Activated naive CD8-positive, alpha-beta T cell treated with anti-CD3 and anti-CD28 coated beads, Interleukin-2, amount 10 ng/mL, durations not matched to agents 7 days and 5 days (primary cell): ENCODE measurements around the gene DDX24. TPM values are rescaled to one million over a fixed set of nuclear protein-coding genes. Genes with fewer than 3 reads are reported as not detected.

Experiments used
- ATAC-seq: fragments of 150-1000 bp; cut with Tn5 transposase; one replicate; pipeline ENCODE4 v1.10.0; 2021; ENCODE audit warnings: low read depth, moderate library complexity
- POLR2A ChIA-PET: fragments of 350-600 bp; sonication (Branson Sonifier 250); formaldehyde crosslinking; loops from one replicate; lab custom pipeline; 2021; ENCODE audit warnings: antibody characterized with exemption; lab: Charles Lee
- DNase-seq: peaks from one replicate; pipeline ENCODE4 v3.0.0; 2021
- H3K27ac Mint-ChIP-seq: one replicate; pipeline ENCODE4 v1.8.0; 2022; ENCODE audit warnings: mild to moderate bottlenecking, mixed read lengths
- H3K27me3 Mint-ChIP-seq: one replicate; pipeline ENCODE4 v1.8.0; 2022; ENCODE audit warnings: mild to moderate bottlenecking, moderate library complexity, mixed read lengths
- H3K36me3 Mint-ChIP-seq: one replicate; pipeline ENCODE4 v1.8.0; 2021; ENCODE audit warnings: mild to moderate bottlenecking, mixed read lengths
- H3K4me1 Mint-ChIP-seq: one replicate; pipeline ENCODE4 v1.8.0; 2021; ENCODE audit warnings: mixed read lengths
- H3K4me3 Mint-ChIP-seq: one replicate; pipeline ENCODE4 v1.8.0; 2022; ENCODE audit warnings: mild to moderate bottlenecking, moderate library complexity, mixed read lengths
- H3K9me3 Mint-ChIP-seq: one replicate; pipeline ENCODE4 v1.8.0; 2021; ENCODE audit warnings: mixed read lengths
- total RNA-seq, 2 experiments: library from RNA; stranded (reverse); gene quantifications; one replicate each; pipeline ENCODE4 v1.2.3, GENCODE V29; 2021

The DDX24 gene
- total RNA-seq, 2 experiments from 2014 or later, result 232 to 237 TPM

DNA sequence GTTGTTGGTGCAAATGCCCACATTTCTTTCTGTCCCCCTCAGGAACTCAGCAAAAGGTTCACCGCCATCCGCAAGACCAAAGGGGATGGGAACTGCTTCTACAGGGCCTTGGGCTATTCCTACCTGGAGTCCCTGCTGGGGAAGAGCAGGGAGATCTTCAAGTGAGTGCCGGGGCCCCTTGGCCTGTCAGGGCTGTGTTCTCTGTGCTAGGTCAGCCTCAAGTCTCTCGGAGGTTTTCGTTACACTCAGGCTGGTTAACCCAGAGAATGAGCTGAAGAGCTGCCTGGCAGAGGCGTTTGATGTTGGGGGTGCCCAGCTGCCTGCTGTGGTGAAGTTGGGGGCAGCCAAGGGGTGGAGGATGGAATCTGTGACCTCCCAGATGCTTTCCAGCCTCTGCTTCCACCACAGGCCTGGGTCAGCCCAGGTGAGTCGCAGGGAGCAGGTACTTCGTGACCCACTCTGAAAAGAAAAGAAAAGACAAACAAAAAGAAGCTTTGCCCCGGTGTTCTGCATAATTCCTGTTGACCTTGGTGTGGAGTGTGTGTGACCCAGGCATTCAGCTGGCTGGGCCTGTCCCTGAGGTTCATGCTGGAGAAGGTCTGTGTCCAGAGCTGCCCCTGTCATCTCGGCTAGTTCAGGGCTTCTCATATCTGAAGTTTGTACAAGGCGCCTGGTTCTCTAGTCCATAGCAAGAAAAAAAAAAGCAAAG, 41.9 kb downstream of the DDX24 start:
- H3K36me3 Mint-ChIP-seq, result no peaks in the 10 kb centered on the region
- peaks cover 3% of the 10 kb centered on the region for H3K4me1 Mint-ChIP-seq
- H3K4me3 Mint-ChIP-seq, result no peak overlapping the region
- DNase-seq, result no peak
- POLR2A ChIA-PET, result interaction anchor here (0.5 kb wide), 1 partner anchor 26 kb away, joined by 3 read pairs; no protein-coding TSS in a partner anchor
- H3K9me3 Mint-ChIP-seq, result no peaks in the 10 kb centered on the region
- H3K27ac Mint-ChIP-seq, result no peak overlapping the region
- H3K27me3 Mint-ChIP-seq, result no peaks in the 10 kb centered on the region
- no peak for ATAC-seq

DNA sequence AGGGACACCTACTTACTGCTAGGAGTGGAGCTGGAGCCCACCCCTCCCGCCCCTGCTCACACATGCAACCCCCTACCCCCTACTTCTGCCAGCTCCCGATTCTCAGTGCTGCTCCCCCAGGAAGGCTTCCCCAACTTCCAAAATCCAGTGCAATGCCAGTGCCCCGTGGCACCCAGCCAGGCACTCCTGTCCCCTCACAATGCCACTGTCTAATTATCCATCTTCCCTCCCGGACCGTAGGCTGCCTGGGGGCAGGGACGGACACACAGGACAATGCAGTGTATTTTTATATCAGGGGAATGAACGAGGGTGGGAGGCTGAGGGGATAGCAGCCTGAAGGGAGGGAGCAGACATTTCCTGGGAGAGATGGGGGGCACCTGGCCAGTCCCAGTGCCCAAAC, 42.5 kb downstream of the DDX24 start:
- no peak for ATAC-seq
- Mint-ChIP-seq H3K36me3 (no peaks in the 10 kb centered on the region), H3K27ac (no peak overlapping the region), H3K9me3 (no peaks in the 10 kb centered on the region), H3K4me3 (no peak overlapping the region), H3K4me1 (peaks cover 3% of the 10 kb centered on the region), H3K27me3 (no peaks in the 10 kb centered on the region)
- POLR2A ChIA-PET, result interaction anchor here (0.5 kb wide), 1 partner anchor 26 kb away, joined by 3 read pairs; no protein-coding TSS in a partner anchor
- no peak for DNase-seq

DNA sequence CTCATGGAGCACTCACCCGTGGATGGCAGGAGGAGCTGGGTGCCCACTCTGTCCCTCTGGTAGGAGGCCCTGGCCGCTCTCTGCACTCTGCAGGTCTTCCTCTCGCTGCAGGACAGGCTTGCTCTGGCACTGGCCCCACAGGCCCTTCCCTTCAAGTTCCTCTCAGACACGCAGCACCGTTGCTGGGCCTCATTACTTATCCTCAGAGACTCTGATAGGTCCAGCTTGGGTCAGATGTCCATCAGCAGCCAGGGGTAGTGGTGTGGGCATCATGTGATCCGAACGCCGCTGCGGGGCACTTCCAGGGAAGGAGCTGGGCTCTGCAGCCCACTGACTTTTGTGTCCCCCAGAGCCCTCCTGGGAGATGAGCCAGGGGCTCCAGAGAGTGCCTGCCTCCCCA, 43.0 kb downstream of the DDX24 start:
- ATAC-seq (no peak), DNase-seq (no peak)
- Mint-ChIP-seq H3K4me1 (peaks cover 3% of the 10 kb centered on the region), H3K36me3 (no peaks in the 10 kb centered on the region), H3K9me3 (no peaks in the 10 kb centered on the region), H3K4me3 (no peak overlapping the region), H3K27me3 (no peaks in the 10 kb centered on the region), H3K27ac (no peak overlapping the region)
- POLR2A ChIA-PET, result no interaction called here

DNA sequence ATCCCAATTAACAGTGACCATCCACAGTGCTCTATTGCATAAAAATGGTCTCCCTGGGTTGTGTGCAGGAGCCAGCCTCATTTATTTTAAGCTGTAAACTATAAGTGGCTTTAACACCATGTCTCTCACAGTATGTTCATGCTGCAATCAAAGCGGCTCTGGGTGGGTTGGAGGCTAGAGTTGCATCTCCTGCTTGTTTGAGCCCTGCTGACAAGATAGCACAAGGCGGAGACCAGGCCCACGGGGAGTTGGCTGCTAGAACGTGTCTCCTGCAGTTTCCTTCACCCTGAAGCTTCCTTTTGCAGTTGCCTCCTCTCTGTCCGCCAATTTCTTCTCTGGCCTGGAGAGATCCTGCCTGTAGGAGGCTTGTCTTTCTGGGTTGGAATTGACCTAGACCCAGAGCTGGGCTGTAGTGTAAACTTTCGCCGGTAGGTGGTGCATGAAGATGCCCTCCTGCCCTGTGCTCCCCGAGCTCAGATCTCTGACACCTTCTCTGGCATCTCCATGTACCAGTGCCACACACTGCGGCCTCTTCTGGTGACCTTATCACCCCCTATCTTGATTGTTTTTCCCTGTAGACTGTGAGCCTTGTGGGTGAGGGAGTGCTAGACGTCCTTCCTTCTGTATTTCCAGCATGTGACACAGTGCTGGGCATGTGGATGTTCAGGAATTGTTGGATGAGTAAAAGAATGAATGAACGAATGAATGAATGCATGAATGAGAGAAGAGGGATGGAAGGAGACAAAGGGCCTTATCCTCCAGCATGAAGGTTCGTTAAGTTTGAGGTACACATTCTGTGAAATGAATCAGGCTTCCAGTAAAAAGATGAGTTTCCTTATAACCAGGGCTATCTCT, 44.5 kb downstream of the DDX24 start:
- no peak overlapping the region for H3K4me3 Mint-ChIP-seq
- no peaks in the 10 kb centered on the region for H3K36me3 Mint-ChIP-seq
- H3K27me3 Mint-ChIP-seq, result peaks cover 4% of the 10 kb centered on the region
- ATAC-seq (peak; percentile 92), DNase-seq (peak; percentile 78)
- H3K9me3 Mint-ChIP-seq, result no peaks in the 10 kb centered on the region
- peaks cover 3% of the 10 kb centered on the region for H3K4me1 Mint-ChIP-seq
- POLR2A ChIA-PET, result interaction anchor here (1.0 to 1.5 kb wide), 3 partner anchors 21 to 100 kb away, joined by 3 to 7 read pairs (median 5); no protein-coding TSS in a partner anchor
- H3K27ac Mint-ChIP-seq, result no peak overlapping the region

DNA sequence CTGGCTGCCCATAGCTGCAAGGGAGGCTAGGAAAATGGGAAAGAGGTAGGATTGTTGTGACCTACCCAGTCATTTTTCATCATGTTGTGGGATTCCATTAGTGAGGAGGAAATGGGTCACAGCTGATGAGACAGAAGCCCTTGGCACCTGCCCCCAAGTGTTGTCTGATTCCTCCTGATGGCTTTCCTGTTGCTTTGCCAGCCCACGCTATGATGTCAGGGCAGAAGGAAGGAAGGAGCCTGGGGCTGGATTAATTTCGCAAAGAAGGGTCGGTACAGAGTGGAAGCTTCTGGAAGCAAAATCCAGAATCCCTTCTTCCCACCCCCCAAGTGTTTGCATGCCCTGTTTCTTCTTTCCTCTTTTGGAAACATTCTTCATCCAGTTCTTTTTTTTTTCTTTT, 46.1 kb downstream of the DDX24 start:
- POLR2A ChIA-PET, result interaction anchor here (1.1 to 1.3 kb wide), 2 partner anchors 21 to 94 kb away, joined by 3 read pairs; no protein-coding TSS in a partner anchor
- H3K27me3 Mint-ChIP-seq, result peaks cover 4% of the 10 kb centered on the region
- H3K4me3 Mint-ChIP-seq, result no peak overlapping the region

DNA sequence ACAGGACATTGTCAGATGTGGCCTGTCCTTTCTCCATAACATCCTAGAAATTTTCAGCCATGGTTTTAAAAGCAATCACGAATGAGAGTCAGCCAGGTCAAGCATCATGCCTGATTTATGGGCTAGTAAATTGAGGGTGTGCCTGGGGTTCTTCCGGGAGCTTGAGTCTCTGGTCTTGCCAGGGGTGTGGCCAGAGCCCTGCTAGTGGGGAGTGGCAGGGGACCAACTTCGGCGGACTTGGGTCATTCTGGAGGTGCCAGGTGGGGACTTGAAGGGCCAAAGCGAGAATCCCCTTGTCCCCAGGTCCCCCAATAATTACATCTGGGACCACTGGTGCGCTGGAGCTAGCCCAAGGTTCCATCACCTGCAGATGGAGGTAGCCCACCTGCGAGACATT, 49.1 kb downstream of the DDX24 start:
- no peaks in the 10 kb centered on the region for H3K9me3 Mint-ChIP-seq
- ATAC-seq, result no peak
- no peak overlapping the region for H3K4me3 Mint-ChIP-seq

More for the DNA sequence above, 46.1 kb downstream of the DDX24 start:
- ATAC-seq (no peak), DNase-seq (no peak)
- H3K36me3 Mint-ChIP-seq, result no peaks in the 10 kb centered on the region
- H3K27ac Mint-ChIP-seq, result no peak overlapping the region
- H3K4me1 Mint-ChIP-seq, result peaks cover 3% of the 10 kb centered on the region
- H3K9me3 Mint-ChIP-seq, result no peaks in the 10 kb centered on the region

DNA sequence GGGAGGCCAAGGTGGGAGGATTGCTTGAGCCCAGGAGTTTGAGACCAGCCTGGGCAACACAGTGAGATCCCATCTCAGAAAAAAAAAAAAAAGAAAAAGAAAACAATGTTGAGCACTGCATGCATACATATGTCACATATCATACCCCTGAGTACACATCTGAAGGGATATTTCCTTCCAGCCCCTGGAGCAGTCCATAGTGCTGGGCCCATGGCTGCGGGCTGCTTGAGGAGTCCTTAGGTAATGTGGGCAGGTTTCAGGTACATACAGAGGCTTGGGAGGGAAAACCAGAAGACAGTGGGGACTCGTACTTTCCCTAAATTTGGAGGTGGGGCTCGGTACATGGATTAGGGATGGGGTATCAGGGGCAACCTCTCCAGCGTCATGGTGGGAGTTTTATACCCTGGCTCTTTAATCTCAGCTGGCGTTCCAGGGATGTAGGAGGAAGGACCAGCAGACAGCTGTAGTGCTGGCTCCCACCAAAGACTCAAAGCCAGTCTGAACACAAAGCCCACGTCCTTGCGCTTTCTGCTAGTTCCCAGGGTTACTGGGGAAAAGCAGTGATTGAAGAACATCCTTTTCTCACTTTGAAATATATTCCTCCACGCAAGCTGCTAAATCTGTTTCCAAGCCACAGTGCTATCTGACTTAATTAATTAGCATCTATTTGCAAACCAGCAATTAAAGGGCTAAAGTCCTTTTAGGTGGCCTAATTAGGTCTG, 49.7 kb downstream of the DDX24 start:
- no peak overlapping the region for H3K27ac Mint-ChIP-seq
- H3K36me3 Mint-ChIP-seq, result no peaks in the 10 kb centered on the region
- no peak overlapping the region for H3K4me3 Mint-ChIP-seq
- POLR2A ChIA-PET, result no interaction called here
- ATAC-seq (no peak), DNase-seq (no peak)
- peaks cover 4% of the 10 kb centered on the region for H3K27me3 Mint-ChIP-seq
- no peaks in the 10 kb centered on the region for H3K9me3 Mint-ChIP-seq
- H3K4me1 Mint-ChIP-seq, result peaks cover 7% of the 10 kb centered on the region

More for the DNA sequence above, 49.1 kb downstream of the DDX24 start:
- no peak for DNase-seq
- Mint-ChIP-seq H3K4me1 (peaks cover 10% of the 10 kb centered on the region), H3K27ac (no peak overlapping the region), H3K27me3 (peaks cover 4% of the 10 kb centered on the region), H3K36me3 (no peaks in the 10 kb centered on the region)
- POLR2A ChIA-PET, result no interaction called here

DNA sequence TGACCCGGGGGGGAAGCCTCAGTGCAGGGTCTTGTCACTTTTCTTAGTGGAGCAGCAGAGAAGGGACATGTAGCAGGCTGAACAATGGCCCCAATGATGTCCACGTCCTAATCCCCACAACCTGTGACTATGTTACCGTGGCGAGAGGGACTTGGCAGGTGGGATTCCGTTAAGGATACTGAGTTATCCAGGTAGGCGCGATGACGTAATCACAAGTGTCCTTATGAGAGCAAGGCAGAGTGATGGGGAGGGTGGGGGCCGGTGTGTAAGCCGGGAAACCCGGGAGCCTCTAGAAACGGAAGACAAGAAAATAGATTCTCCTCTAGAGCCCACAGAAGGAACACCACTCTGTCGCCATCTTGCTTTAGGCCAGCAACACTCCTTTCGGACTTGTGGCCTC, 50.4 kb downstream of the DDX24 start:
- POLR2A ChIA-PET, result no interaction called here
- no peak for DNase-seq
- Mint-ChIP-seq H3K4me3 (no peak overlapping the region), H3K4me1 (peaks cover 12% of the 10 kb centered on the region), H3K27me3 (peaks cover 4% of the 10 kb centered on the region), H3K9me3 (no peaks in the 10 kb centered on the region), H3K36me3 (no peaks in the 10 kb centered on the region), H3K27ac (no peak overlapping the region)
- ATAC-seq, result no peak

DNA sequence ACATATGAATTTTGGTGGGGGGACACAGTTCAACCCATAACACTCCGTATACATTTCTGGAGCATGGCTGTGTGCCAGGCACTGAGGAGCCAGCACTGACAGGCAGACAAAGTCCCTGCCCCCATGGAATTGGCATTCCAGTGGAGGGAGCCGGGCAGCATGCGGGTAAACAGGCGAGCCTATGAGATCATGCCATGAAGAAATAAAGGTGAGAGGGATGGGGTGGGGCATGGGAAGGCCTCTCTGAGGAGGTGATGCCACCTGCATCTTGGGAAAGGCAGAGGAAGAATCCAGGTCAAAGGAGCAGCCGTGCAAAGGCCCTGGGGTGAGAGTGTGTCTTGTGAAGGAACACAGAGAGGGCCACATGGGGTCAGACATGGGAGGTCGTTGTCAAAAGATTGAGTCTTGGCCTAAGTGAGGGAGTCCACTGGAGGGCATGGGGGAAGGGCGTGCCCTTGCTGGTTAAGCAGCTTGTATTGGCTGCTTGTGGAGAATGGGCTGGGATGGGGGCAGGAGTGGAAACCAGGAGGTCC, 51.3 kb downstream of the DDX24 start:
- Mint-ChIP-seq H3K9me3 (no peaks in the 10 kb centered on the region), H3K4me3 (no peak overlapping the region), H3K36me3 (no peaks in the 10 kb centered on the region), H3K4me1 (peaks cover 12% of the 10 kb centered on the region), H3K27me3 (peaks cover 4% of the 10 kb centered on the region), H3K27ac (no peak overlapping the region)
- no peak for DNase-seq
- POLR2A ChIA-PET, result no interaction called here
- ATAC-seq, result no peak

DNA sequence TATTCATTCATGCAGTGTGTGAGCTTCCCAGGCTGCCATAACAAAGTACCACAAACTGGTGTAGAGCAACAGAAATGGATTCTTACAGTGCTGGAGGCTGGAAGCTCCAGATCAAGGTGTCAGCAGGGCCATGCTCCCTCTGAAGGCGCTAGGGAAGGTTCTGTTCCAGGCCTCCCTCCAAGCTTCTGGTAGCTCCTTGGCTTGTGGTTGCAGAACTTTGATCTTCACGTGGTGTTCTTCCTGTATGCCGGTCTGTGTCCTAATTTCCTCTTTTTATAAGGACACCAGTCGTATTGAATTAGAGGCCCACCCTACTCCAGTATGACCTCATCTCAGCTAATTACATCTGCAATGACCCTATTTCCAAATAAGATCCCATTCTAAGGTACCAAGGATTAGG, 51.7 kb downstream of the DDX24 start:
- no peak overlapping the region for H3K27ac Mint-ChIP-seq
- peaks cover 4% of the 10 kb centered on the region for H3K27me3 Mint-ChIP-seq
- H3K4me1 Mint-ChIP-seq, result peaks cover 12% of the 10 kb centered on the region
- ATAC-seq (no peak), DNase-seq (no peak)
- H3K9me3 Mint-ChIP-seq, result no peaks in the 10 kb centered on the region
- POLR2A ChIA-PET, result no interaction called here
- H3K4me3 Mint-ChIP-seq, result no peak overlapping the region
- no peaks in the 10 kb centered on the region for H3K36me3 Mint-ChIP-seq

DNA sequence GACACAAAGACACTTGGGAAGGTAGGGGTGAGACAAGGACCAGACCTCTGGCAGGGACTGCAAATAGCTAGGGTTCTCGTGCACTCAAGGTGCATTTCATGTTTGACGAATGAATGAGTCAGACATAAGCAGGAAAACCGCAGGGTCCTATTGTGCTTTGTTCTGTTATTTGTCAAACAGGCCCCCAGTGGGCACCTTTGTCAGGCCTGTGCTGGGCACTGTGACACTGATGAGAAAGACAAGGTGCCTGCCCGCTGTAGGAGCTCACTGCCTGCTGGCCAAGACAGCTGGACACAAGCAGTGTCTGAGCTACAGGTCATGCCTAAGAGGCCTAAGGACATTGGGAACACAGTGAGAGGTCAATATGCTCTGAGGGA, 52.6 kb downstream of the DDX24 start:
- no peak for ATAC-seq
- POLR2A ChIA-PET, result no interaction called here

DNA sequence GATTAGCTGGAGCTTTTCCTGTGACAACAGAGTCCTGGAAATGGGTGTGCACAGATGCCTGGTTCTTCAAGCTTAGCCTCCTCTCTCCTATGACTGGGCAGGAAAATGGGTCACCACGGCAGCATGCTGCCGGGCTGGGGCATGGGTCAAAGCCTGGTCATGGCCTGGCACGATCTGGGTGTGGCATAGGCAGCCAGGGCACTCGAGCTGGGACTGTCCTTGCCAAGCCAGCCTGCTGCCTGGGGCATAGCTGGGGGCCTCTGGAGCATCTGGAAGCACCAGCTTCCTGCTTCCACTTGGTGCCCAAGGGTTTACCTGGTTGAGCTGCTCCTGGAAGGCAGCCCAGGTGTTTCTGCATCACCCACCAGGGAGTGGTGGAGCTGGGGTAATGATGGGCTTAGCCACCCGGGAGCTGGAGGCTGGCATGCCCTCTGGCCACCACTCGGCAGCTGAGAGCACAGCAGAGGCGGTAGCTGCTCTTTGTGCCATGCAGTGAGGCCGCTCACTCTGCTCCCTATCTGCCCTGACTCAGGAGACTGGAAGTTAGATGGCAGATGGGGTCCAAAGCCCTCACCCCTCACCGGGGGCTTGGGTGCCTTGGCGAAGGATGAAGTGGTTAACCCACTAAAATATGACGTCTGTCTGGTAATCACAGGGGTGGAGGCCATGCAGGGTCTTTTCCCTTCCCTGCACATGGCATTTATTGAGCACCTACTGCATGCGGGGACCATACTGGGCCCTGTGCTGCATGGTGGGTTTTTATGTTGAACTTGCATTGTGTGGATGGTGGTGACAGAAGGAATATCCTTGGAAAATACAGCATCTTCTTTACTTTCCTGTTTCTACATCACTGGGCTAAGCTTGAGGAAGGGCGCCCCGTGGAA, 53.2 kb downstream of the DDX24 start:
- ATAC-seq (no peak), DNase-seq (no peak)
- Mint-ChIP-seq H3K9me3 (no peaks in the 10 kb centered on the region), H3K27ac (no peak overlapping the region), H3K4me1 (peaks cover 16% of the 10 kb centered on the region), H3K36me3 (no peaks in the 10 kb centered on the region), H3K4me3 (peak overlapping the region; percentile 38), H3K27me3 (peaks cover 4% of the 10 kb centered on the region)
- POLR2A ChIA-PET, result no interaction called here

More for the DNA sequence above, 52.6 kb downstream of the DDX24 start:
- Mint-ChIP-seq H3K4me1 (peaks cover 12% of the 10 kb centered on the region), H3K27me3 (peaks cover 4% of the 10 kb centered on the region), H3K27ac (no peak overlapping the region), H3K36me3 (no peaks in the 10 kb centered on the region), H3K4me3 (peak overlapping the region; percentile 15), H3K9me3 (no peaks in the 10 kb centered on the region)
- DNase-seq, result no peak
